Measurements from ENCODE around the gene ATF4. TPM values are rescaled to one million over a fixed set of nuclear protein-coding genes. Genes with fewer than 3 reads are reported as not detected.

The ATF4 gene
- total RNA-seq, 2 experiments from 2014 or later, result 720 to 732 TPM

- 0 out of 2 replicates have a peak, but pooled peaks cover 5% of the 10 kb centered on the region for H4K20me1 ChIP-seq (ENCODE audit: insufficient read depth, low read length)
- H3K79me2 ChIP-seq (ENCODE audit: insufficient read depth, low read depth, low read length), result peaks cover 5% of the 10 kb centered on the region; the same call in 1 of the 2 replicates
- no peak overlapping the region for H3K27ac ChIP-seq (ENCODE audit: low read depth, low read length, poor library complexity, severe bottlenecking)
- no peaks in the 10 kb centered on the region for H3K9me2 ChIP-seq (ENCODE audit: insufficient read depth, low read length)
- intact Hi-C loops (cut with micrococcal nuclease; ENCODE audit: unreplicated experiment), result no loop called here
- ChIA-PET CTCF (ENCODE audit: unreplicated experiment) (interaction anchor here (1.6 kb wide), 1 partner anchor 34 kb away, joined by 5 read pairs; no protein-coding TSS in a partner anchor), POLR2A (interaction anchor here (0.7 to 1.2 kb wide), 3 partner anchors 19 to 789 kb away, joined by 3 to 5 read pairs (median 3); partner anchors contain the start of gene ATF4)
- DNase-seq (ENCODE audit: low spot score), result no peak
- no peak overlapping the region for H2AFZ ChIP-seq (ENCODE audit: low read length)
- no peak overlapping the region for H3K4me2 ChIP-seq (ENCODE audit: low read length)
- no peaks in the 10 kb centered on the region for H3K9me3 ChIP-seq (ENCODE audit: low read length)
- no TSS peak for BruUV-seq (replicated peaks)
- TF ChIP-seq EZH2phosphoT487 (IDR thresholded peaks at IDR 0.05; ENCODE audit: borderline replicate concordance, low read depth, low read length) (no peak), CTCF (conservative IDR thresholded peaks at IDR 0.05; ENCODE audit: low read length) (no peak)
- H3K4me1 ChIP-seq (ENCODE audit: insufficient read depth, low read length, poor library complexity, severe bottlenecking), result peaks cover 28% of the 10 kb centered on the region
- H3K4me3 ChIP-seq (ENCODE audit: low read depth, low read length, poor library complexity, severe bottlenecking), result no peak overlapping the region
- peaks cover 18% of the 10 kb centered on the region; the same call in 1 of the 2 replicates for H3K36me3 ChIP-seq (ENCODE audit: insufficient read depth, low read length)
These were observed 25.8 kb upstream of the ATF4 start for GRCh38 chr22:39494471-39495120.

DNA sequence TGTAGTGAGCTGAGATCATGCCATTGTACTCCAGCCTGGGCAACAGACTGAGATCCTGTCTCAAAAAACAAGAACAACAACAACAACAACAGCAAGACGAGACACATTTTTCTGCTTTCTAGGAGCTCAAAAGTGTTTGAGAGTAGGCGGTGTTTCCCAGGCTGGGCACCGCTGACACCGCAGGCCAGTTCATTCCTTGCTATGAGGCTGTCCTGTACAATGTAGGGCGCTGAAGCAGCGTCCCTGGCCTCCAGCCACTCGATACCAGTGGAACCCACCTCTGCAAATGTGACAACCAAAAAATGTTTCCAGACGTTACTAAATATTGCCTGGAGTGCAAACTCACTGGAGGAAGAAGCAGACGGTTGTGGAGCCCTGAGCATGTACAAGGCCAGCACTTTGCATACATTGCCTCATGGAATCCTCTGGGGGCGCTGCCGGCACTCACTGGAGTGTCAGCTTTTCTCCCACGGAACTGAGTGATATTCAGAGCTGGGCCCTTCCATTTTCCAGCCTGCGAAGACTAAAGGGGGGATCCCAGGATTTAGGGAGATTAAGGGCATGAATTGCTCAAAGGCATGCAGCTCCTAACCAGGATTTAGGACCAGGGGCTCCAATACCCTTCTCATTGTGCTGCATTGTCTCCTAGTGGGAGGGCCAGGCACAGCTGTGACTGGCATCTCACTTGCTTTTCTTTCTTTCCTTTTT lies 24.1 kb upstream of the ATF4 start:
- H2AFZ ChIP-seq (ENCODE audit: low read length), result no peak overlapping the region
- no peaks in the 10 kb centered on the region for H3K79me2 ChIP-seq (ENCODE audit: insufficient read depth, low read depth, low read length)
- no peak overlapping the region for H3K4me3 ChIP-seq (ENCODE audit: low read depth, low read length, poor library complexity, severe bottlenecking)
- H3K9me3 ChIP-seq (ENCODE audit: low read length), result no peaks in the 10 kb centered on the region
- H3K4me2 ChIP-seq (ENCODE audit: low read length), result no peak overlapping the region
- no peak overlapping the region for H3K27ac ChIP-seq (ENCODE audit: low read depth, low read length, poor library complexity, severe bottlenecking)
- ChIA-PET CTCF (ENCODE audit: unreplicated experiment) (interaction anchor here (1.0 to 1.6 kb wide), 3 partner anchors 27 to 34 kb away, joined by 3 to 17 read pairs (median 4); no protein-coding TSS in a partner anchor), POLR2A (interaction anchor here (1.1 kb wide), 1 partner anchor 33 kb away, joined by 3 read pairs; no protein-coding TSS in a partner anchor)
- H4K20me1 ChIP-seq (ENCODE audit: insufficient read depth, low read length), result no peaks in the 10 kb centered on the region
- no TSS peak for BruUV-seq (replicated peaks)
- TF ChIP-seq EZH2phosphoT487 (IDR thresholded peaks at IDR 0.05; ENCODE audit: borderline replicate concordance, low read depth, low read length), result no peak
- TF ChIP-seq CTCF (conservative IDR thresholded peaks at IDR 0.05; ENCODE audit: low read length), result peak; percentile 93
- peak; percentile 71 for DNase-seq (ENCODE audit: low spot score)
- peaks cover 15% of the 10 kb centered on the region for H3K4me1 ChIP-seq (ENCODE audit: insufficient read depth, low read length, poor library complexity, severe bottlenecking)
- H3K9me2 ChIP-seq (ENCODE audit: insufficient read depth, low read length), result no peaks in the 10 kb centered on the region
- peaks cover 4% of the 10 kb centered on the region; the same call in 1 of the 2 replicates for H3K36me3 ChIP-seq (ENCODE audit: insufficient read depth, low read length)
- intact Hi-C loops (cut with micrococcal nuclease; ENCODE audit: unreplicated experiment), result no loop called here

Measured in OCI-LY7 (cell line).